GM23248 (cell line): ENCODE results near the gene TBC1D14.

Experiments
- EZH2 ChIP-seq: fragments of 200-600 bp; sonication (generic); IDR thresholded peaks from 2 replicates; pipeline ENCODE4 v1.6.1; 2018; ENCODE audit warnings: antibody characterized with exemption, mild to moderate bottlenecking; ENCODE audit not compliant: insufficient read depth, poor library complexity, severe bottlenecking
- EZH2phosphoT487 ChIP-seq: fragments of 200-600 bp; sonication (generic); IDR thresholded peaks from 2 replicates; pipeline ENCODE4 v1.6.1; 2018; ENCODE audit warnings: antibody characterized with exemption, moderate library complexity, mild to moderate bottlenecking, low read depth; ENCODE audit not compliant: insufficient read depth

GRCh38 chr4:6924361-6924779, 14.7 kb downstream of the TBC1D14 start:
- TF ChIP-seq EZH2phosphoT487 (no peak), EZH2 (no peak)
